Parathyroid adenoma (tissue), 2 donors: ENCODE results near the gene UHRF2.

ENCODE experiments used
- H2AFZ ChIP-seq: fragments of 300-600 bp; sonication (generic); one replicate; pipeline ENCODE4 v1.7.0; 2017; ENCODE audit warnings: antibody characterized with exemption, mild to moderate bottlenecking
- H3K27ac ChIP-seq: fragments of 300-600 bp; sonication (generic); one replicate; pipeline ENCODE4 v1.7.0; 2017
- H3K27me3 ChIP-seq: fragments of 300-600 bp; sonication (generic); one replicate; pipeline ENCODE4 v1.7.0; 2017; ENCODE audit warnings: low read length; ENCODE audit not compliant: control insufficient read depth, insufficient read depth
- H3K36me3 ChIP-seq: fragments of 300-600 bp; sonication (generic); one replicate; pipeline ENCODE4 v1.7.0; 2017; ENCODE audit warnings: low read length; ENCODE audit not compliant: control insufficient read depth, insufficient read depth
- H3K4me1 ChIP-seq: fragments of 300-600 bp; sonication (generic); one replicate; pipeline ENCODE4 v1.7.0; 2017; ENCODE audit warnings: control low read depth
- H3K4me2 ChIP-seq: fragments of 300-600 bp; sonication (generic); one replicate; pipeline ENCODE4 v1.7.0; 2017; ENCODE audit warnings: low read length
- H3K4me3 ChIP-seq: fragments of 300-600 bp; sonication (generic); one replicate; pipeline ENCODE4 v1.7.0; 2017; ENCODE audit warnings: low read depth, low read length
- H3K79me2 ChIP-seq: fragments of 300-600 bp; sonication (generic); one replicate; pipeline ENCODE4 v1.7.0; 2017; ENCODE audit warnings: control low read depth
- H3K9ac ChIP-seq: fragments of 300-600 bp; sonication (generic); one replicate; pipeline ENCODE4 v1.7.0; 2017; ENCODE audit warnings: mild to moderate bottlenecking
- H3K9me3 ChIP-seq: fragments of 300-600 bp; sonication (generic); one replicate; pipeline ENCODE4 v1.7.0; 2017; ENCODE audit warnings: low read length; ENCODE audit not compliant: control insufficient read depth
- TF ChIP-seq, protein P1 (sequence below): fragments of 300-600 bp; sonication (generic); IDR thresholded peaks from one replicate; pipeline ENCODE4 v1.7.0; 2017; ENCODE audit warnings: antibody characterized with exemption, mild to moderate bottlenecking
- donor health status: primary hyperparathyroidism.

UHRF2 gene

GRCh38 chr9:6460189-6460768 is 47.3 kb downstream of the UHRF2 start:
- H3K4me2 ChIP-seq = no peak overlapping the region
- TF ChIP-seq, protein P1, sequence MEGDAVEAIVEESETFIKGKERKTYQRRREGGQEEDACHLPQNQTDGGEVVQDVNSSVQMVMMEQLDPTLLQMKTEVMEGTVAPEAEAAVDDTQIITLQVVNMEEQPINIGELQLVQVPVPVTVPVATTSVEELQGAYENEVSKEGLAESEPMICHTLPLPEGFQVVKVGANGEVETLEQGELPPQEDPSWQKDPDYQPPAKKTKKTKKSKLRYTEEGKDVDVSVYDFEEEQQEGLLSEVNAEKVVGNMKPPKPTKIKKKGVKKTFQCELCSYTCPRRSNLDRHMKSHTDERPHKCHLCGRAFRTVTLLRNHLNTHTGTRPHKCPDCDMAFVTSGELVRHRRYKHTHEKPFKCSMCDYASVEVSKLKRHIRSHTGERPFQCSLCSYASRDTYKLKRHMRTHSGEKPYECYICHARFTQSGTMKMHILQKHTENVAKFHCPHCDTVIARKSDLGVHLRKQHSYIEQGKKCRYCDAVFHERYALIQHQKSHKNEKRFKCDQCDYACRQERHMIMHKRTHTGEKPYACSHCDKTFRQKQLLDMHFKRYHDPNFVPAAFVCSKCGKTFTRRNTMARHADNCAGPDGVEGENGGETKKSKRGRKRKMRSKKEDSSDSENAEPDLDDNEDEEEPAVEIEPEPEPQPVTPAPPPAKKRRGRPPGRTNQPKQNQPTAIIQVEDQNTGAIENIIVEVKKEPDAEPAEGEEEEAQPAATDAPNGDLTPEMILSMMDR = no peak
- H3K4me1 ChIP-seq = no peaks in the 10 kb centered on the region

GRCh38 chr9:6461619-6462018 is 48.6 kb downstream of the UHRF2 start:
- Histone ChIP-seq H3K4me3 (no peak overlapping the region), H3K27me3 (no peaks in the 10 kb centered on the region), H3K9ac (no peak overlapping the region), H3K4me2 (no peak overlapping the region), H3K79me2 (no peaks in the 10 kb centered on the region), H2AFZ (no peak overlapping the region), H3K36me3 (no peaks in the 10 kb centered on the region), H3K27ac (no peak overlapping the region), H3K4me1 (no peaks in the 10 kb centered on the region), H3K9me3 (no peaks in the 10 kb centered on the region)
- TF ChIP-seq, protein P1 = no peak

More at GRCh38 chr9:6460189-6460768, 47.3 kb downstream of the UHRF2 start:
- no peaks in the 10 kb centered on the region for H3K9me3 ChIP-seq
- no peak overlapping the region for H3K27ac ChIP-seq
- H3K4me3 ChIP-seq = no peak overlapping the region
- no peaks in the 10 kb centered on the region for H3K27me3 ChIP-seq
- H3K36me3 ChIP-seq = no peaks in the 10 kb centered on the region
- no peak overlapping the region for H3K9ac ChIP-seq
- peaks cover 2% of the 10 kb centered on the region for H3K79me2 ChIP-seq
- H2AFZ ChIP-seq = no peak overlapping the region

DNA sequence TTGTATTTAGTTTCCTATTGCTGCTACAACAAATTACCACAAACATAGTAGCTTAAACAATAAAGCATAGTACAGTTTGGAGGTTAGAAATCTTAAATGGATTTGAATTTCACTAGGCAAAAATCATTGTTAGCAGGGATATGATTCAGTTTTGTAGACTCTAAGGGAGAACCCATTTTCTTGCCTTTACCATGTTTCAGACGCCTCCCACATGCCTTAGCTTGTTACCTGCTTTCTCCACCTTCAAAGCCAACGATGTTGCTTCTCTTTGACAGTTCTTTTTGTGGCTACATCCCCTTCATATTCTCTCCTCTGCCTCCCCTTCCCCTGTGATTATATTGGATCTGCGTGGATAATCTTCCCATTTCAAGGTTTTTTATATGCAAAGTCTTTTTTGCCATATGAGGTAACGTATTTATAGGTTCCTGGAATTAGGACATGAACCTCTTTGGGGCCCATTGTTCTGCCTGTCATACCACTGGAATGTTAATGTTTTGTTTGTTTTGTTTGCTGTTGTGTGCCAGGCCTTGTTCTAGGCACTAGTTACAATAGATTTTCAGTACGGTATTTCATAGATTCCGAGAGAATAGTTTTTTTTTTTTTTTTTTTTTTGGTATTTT is 54.1 kb downstream of the UHRF2 start:
- no peaks in the 10 kb centered on the region for H3K27me3 ChIP-seq
- H2AFZ ChIP-seq = no peak overlapping the region
- no peaks in the 10 kb centered on the region for H3K36me3 ChIP-seq
- H3K9me3 ChIP-seq = no peaks in the 10 kb centered on the region
- H3K79me2 ChIP-seq = peaks cover 5% of the 10 kb centered on the region
- H3K4me1 ChIP-seq = no peaks in the 10 kb centered on the region
- TF ChIP-seq, protein P1 = no peak
- no peak overlapping the region for H3K4me2 ChIP-seq
- H3K27ac ChIP-seq = no peak overlapping the region
- no peak overlapping the region for H3K9ac ChIP-seq
- H3K4me3 ChIP-seq = no peak overlapping the region

DNA sequence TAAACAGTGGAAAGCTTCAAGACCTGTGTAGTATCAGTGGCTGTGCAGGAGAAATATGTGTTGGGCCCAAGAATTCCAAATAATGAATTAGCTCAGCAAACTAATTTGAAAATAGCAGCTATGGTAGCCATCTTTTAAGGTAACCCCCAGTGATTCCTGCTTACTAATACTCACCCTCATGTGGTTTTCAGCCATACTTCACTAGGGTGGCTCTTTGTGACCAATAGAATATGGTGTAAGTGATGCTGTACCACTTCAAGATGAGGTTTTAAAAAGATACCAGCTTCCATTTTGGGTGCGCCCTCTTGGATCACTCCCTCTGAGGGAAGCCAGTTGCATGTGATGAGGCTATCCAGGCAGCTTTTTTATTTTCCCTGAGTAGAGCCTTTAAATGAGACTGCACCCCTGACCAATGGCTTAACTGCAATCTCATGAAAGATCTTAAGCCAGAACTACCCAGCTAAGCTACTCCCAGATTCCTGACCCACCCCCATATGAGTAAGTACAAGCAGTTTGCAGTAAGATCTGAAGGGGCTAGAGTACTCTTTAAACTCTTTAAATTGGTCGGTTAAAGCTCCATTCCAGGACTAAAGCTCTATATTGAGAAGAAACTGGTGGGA is 58.3 kb downstream of the UHRF2 start:
- no peak overlapping the region for H3K9ac ChIP-seq
- no peak overlapping the region for H3K27ac ChIP-seq
- no peaks in the 10 kb centered on the region for H3K9me3 ChIP-seq
- TF ChIP-seq, protein P1 = no peak
- H3K79me2 ChIP-seq = peaks cover 5% of the 10 kb centered on the region
- H2AFZ ChIP-seq = no peak overlapping the region
- H3K4me2 ChIP-seq = no peak overlapping the region
- no peak overlapping the region for H3K4me3 ChIP-seq
- H3K4me1 ChIP-seq = no peaks in the 10 kb centered on the region
- no peaks in the 10 kb centered on the region for H3K36me3 ChIP-seq
- H3K27me3 ChIP-seq = no peaks in the 10 kb centered on the region
